ENCODE results near the gene PPP3CA. TPM values are rescaled to one million over a fixed set of nuclear protein-coding genes. Genes with fewer than 3 reads are reported as not detected.

PPP3CA gene
- polyA plus RNA-seq, 1 donor (not counting 4 experiments of a cell fraction or from before 2014, with no cell fraction given), result 43.3 TPM

- Histone ChIP-seq H3K4me3 (ENCODE audit: control insufficient read depth in 2 of 3, extremely low read depth in 1 of 3, insufficient read depth in 2 of 3, low read depth in 1 of 3, low read length in 3 of 3) (no peak overlapping the region), H3K9me3 (ENCODE audit: control insufficient read depth, low read depth, low read length) (no peaks in the 10 kb centered on the region), H4K20me1 (ENCODE audit: control insufficient read depth, extremely low read depth, insufficient read depth, low read length) (no peaks in the 10 kb centered on the region), H3K4me2 (ENCODE audit: control insufficient read depth, extremely low read depth, insufficient read depth, low read depth, low read length) (no peak overlapping the region), H3K36me3 (ENCODE audit: control insufficient read depth in 2 of 2, extremely low read depth in 1 of 2, insufficient read depth in 2 of 2, low read length in 2 of 2) (peaks cover 3 to 5% of the 10 kb centered on the region in 2 experiments), H2AFZ (ENCODE audit: control insufficient read depth, low read length) (no peak overlapping the region), H3K79me2 (ENCODE audit: control insufficient read depth, insufficient read depth, low read length) (no peaks in the 10 kb centered on the region), H3K27me3 (ENCODE audit: control insufficient read depth, extremely low read depth, insufficient read depth, low read length) (no peaks in the 10 kb centered on the region), H3K4me1 (ENCODE audit: control insufficient read depth, extremely low read depth, insufficient read depth, low read length) (no peaks in the 10 kb centered on the region), H3K27ac (ENCODE audit: control insufficient read depth, insufficient read depth, low read length) (no peak overlapping the region), H3K9me1 (ENCODE audit: control insufficient read depth, extremely low read depth, insufficient read depth, low read length) (no peaks in the 10 kb centered on the region), H3K9ac (ENCODE audit: control insufficient read depth, extremely low read depth, insufficient read depth, low read length) (no peak overlapping the region)
- no peak for FAIRE-seq
- DNase-seq (ENCODE audit: low read depth, low spot score), result no peak
- TF ChIP-seq, protein P1, sequence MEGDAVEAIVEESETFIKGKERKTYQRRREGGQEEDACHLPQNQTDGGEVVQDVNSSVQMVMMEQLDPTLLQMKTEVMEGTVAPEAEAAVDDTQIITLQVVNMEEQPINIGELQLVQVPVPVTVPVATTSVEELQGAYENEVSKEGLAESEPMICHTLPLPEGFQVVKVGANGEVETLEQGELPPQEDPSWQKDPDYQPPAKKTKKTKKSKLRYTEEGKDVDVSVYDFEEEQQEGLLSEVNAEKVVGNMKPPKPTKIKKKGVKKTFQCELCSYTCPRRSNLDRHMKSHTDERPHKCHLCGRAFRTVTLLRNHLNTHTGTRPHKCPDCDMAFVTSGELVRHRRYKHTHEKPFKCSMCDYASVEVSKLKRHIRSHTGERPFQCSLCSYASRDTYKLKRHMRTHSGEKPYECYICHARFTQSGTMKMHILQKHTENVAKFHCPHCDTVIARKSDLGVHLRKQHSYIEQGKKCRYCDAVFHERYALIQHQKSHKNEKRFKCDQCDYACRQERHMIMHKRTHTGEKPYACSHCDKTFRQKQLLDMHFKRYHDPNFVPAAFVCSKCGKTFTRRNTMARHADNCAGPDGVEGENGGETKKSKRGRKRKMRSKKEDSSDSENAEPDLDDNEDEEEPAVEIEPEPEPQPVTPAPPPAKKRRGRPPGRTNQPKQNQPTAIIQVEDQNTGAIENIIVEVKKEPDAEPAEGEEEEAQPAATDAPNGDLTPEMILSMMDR (optimal IDR thresholded peaks at IDR 0.05 in 1 of 3, IDR thresholded peaks at IDR 0.05 in 1 of 3, conservative IDR thresholded peaks at IDR 0.05 in 1 of 3; ENCODE audit: extremely low read depth in 1 of 3, insufficient read depth in 2 of 3, low read length in 3 of 3), result no peak
- TF ChIP-seq EZH2 (IDR thresholded peaks at IDR 0.05; ENCODE audit: low read length), result no peak
- dilution Hi-C loops (cut with MboI; ENCODE audit: extremely low pct_ligation_motif_present, low sequenced_read_pairs), result no loop called here
Observed at GRCh38 chr4:101081695-101082369, 265.5 kb downstream of the PPP3CA start.

- Histone ChIP-seq H3K9me1 (ENCODE audit: control insufficient read depth, extremely low read depth, insufficient read depth, low read length) (no peaks in the 10 kb centered on the region), H3K36me3 (ENCODE audit: control insufficient read depth in 2 of 2, extremely low read depth in 1 of 2, insufficient read depth in 2 of 2, low read length in 2 of 2) (peaks cover 3 to 5% of the 10 kb centered on the region in 2 experiments), H3K9ac (ENCODE audit: control insufficient read depth, extremely low read depth, insufficient read depth, low read length) (no peak overlapping the region), H3K4me1 (ENCODE audit: control insufficient read depth, extremely low read depth, insufficient read depth, low read length) (no peaks in the 10 kb centered on the region), H3K27ac (ENCODE audit: control insufficient read depth, insufficient read depth, low read length) (no peak overlapping the region), H3K27me3 (ENCODE audit: control insufficient read depth, extremely low read depth, insufficient read depth, low read length) (no peaks in the 10 kb centered on the region), H2AFZ (ENCODE audit: control insufficient read depth, low read length) (no peak overlapping the region), H3K79me2 (ENCODE audit: control insufficient read depth, insufficient read depth, low read length) (no peaks in the 10 kb centered on the region), H3K4me2 (ENCODE audit: control insufficient read depth, extremely low read depth, insufficient read depth, low read depth, low read length) (no peak overlapping the region), H3K9me3 (ENCODE audit: control insufficient read depth, low read depth, low read length) (no peaks in the 10 kb centered on the region), H3K4me3 (ENCODE audit: control insufficient read depth in 2 of 3, extremely low read depth in 1 of 3, insufficient read depth in 2 of 3, low read depth in 1 of 3, low read length in 3 of 3) (no peak overlapping the region), H4K20me1 (ENCODE audit: control insufficient read depth, extremely low read depth, insufficient read depth, low read length) (no peaks in the 10 kb centered on the region)
- TF ChIP-seq EZH2 (IDR thresholded peaks at IDR 0.05; ENCODE audit: low read length), result no peak
- TF ChIP-seq, protein P1 (optimal IDR thresholded peaks at IDR 0.05 in 1 of 3, IDR thresholded peaks at IDR 0.05 in 1 of 3, conservative IDR thresholded peaks at IDR 0.05 in 1 of 3; ENCODE audit: extremely low read depth in 1 of 3, insufficient read depth in 2 of 3, low read length in 3 of 3), result no peak
- no peak for FAIRE-seq
- no peak for DNase-seq (ENCODE audit: low read depth, low spot score)
- dilution Hi-C loops (cut with MboI; ENCODE audit: extremely low pct_ligation_motif_present, low sequenced_read_pairs), result no loop called here
Observed at GRCh38 chr4:101081166-101081565, 266.2 kb downstream of the PPP3CA start.
